GM18519 (cell line): ENCODE measurements around the gene THRB.

Experiments
- ATAC-seq: cut with Tn5 transposase; IDR thresholded peaks from one replicate; pipeline ENCODE4 v1.9.1; 2021; ENCODE audit warnings: mild to moderate bottlenecking, moderate library complexity; ENCODE audit not compliant: unreplicated experiment, low FRiP score

Gene THRB

GRCh38 chr3:24242012-24242698 lies 252.5 kb downstream of the THRB start:
- ATAC-seq: no peak

GRCh38 chr3:24240306-24240705 lies 254.3 kb downstream of the THRB start:
- no peak for ATAC-seq

- ATAC-seq: peak; percentile 92
Observed at GRCh38 chr3:24237971-24238706, 256.5 kb downstream of the THRB start.

- peak; percentile 38 for ATAC-seq
Observed at GRCh38 chr3:24235121-24235520, 259.5 kb downstream of the THRB start.

GRCh38 chr3:24232784-24233183 lies 261.9 kb downstream of the THRB start:
- ATAC-seq: no peak

- ATAC-seq: no peak
Observed at GRCh38 chr3:24229468-24230221, 265.0 kb downstream of the THRB start.

GRCh38 chr3:24227635-24228034 lies 267.0 kb downstream of the THRB start:
- no peak for ATAC-seq

- ATAC-seq: no peak
Observed at GRCh38 chr3:24226397-24226796, 268.3 kb downstream of the THRB start.

GRCh38 chr3:24225385-24225950 lies 269.2 kb downstream of the THRB start:
- ATAC-seq: no peak

GRCh38 chr3:24224666-24225384 lies 269.8 kb downstream of the THRB start:
- no peak for ATAC-seq

GRCh38 chr3:24222165-24222805 lies 272.4 kb downstream of the THRB start:
- ATAC-seq: no peak

GRCh38 chr3:24220859-24221657 lies 273.6 kb downstream of the THRB start:
- ATAC-seq: no peak

GRCh38 chr3:24215502-24215901 lies 279.1 kb downstream of the THRB start:
- ATAC-seq: no peak

GRCh38 chr3:24211381-24211780 lies 283.3 kb downstream of the THRB start:
- ATAC-seq: no peak

GRCh38 chr3:24202071-24202470 lies 292.6 kb downstream of the THRB start:
- ATAC-seq: no peak

- no peak for ATAC-seq
Observed at GRCh38 chr3:24201301-24201700, 293.3 kb downstream of the THRB start.

GRCh38 chr3:24199775-24200247 lies 294.8 kb downstream of the THRB start:
- no peak for ATAC-seq

- no peak for ATAC-seq
Observed at GRCh38 chr3:24199300-24199699, 295.4 kb downstream of the THRB start.

- no peak for ATAC-seq
Observed at GRCh38 chr3:24198728-24199127, 295.9 kb downstream of the THRB start.
